Uterus (tissue), 4 donors: Measurements from ENCODE around the gene SETBP1. TPM values are rescaled to one million over a fixed set of nuclear protein-coding genes. Genes with fewer than 3 reads are reported as not detected.
"Not testable (repeated sequence)": the region's sequence is repeated elsewhere in the genome, so short reads cannot be mapped to it uniquely, and the experiment has no call there.

ENCODE experiments used
- DNase-seq, 2 donors: peaks; one replicate each; pipeline ENCODE4 v3.0.0-alpha.2; 2019 to 2020
- H3K27ac ChIP-seq, 2 donors: fragments of 200-600 bp; sonication (generic); 1 replicate in 1 of 2; 2 replicates in 1 of 2; pipeline ENCODE4 v1.5.1; 2016 to 2018
- H3K27me3 ChIP-seq, 2 donors: fragments of 200-600 bp; sonication (generic); one replicate each; pipeline ENCODE4 v1.5.1; 2018 to 2019; ENCODE audit warnings: control low read depth in 1 of 2
- H3K36me3 ChIP-seq, 2 donors: fragments of 200-600 bp; sonication (generic); one replicate each; pipeline ENCODE4 v1.5.1; 2019; ENCODE audit warnings: control low read depth in 1 of 2
- H3K4me1 ChIP-seq, 2 donors: fragments of 200-600 bp; sonication (generic); one replicate each; pipeline ENCODE4 v1.5.1; 2018 to 2019; ENCODE audit warnings: control low read depth in 1 of 2
- H3K4me3 ChIP-seq, 2 donors: fragments of 200-600 bp; sonication (generic); 1 replicate in 1 of 2; 2 replicates in 1 of 2; pipeline ENCODE4 v1.5.1; 2018 to 2019; ENCODE audit warnings: mild to moderate bottlenecking in 1 of 2
- H3K9me3 ChIP-seq, 2 donors: fragments of 200-600 bp; sonication (generic); one replicate each; pipeline ENCODE4 v1.5.1; 2019; ENCODE audit warnings: control low read depth in 1 of 2
- CTCF ChIP-seq, 4 experiments: fragments of 200-600 bp in 2 of 4; fragments of 450-650 bp in 2 of 4; sonication (generic) in 2 of 4; IDR thresholded peaks; one replicate each; pipeline ENCODE4 v1.5.1; 2016 to 2019; ENCODE audit warnings: antibody characterized with exemption in 4 of 4, mild to moderate bottlenecking in 2 of 4, moderate library complexity in 1 of 4
- POLR2A ChIP-seq, 2 donors: fragments of 450-650 bp; IDR thresholded peaks; one replicate each; pipeline ENCODE4 v1.6.1; 2016; ENCODE audit warnings: antibody characterized with exemption in 2 of 2, mild to moderate bottlenecking in 1 of 2, moderate library complexity in 1 of 2
- intact Hi-C: fragments of 100-400 bp; cut with DNase I; formaldehyde crosslinking; loops from one replicate; pipeline ENCODE4 v1.15.1; 2023; ENCODE audit warnings: low total_unique reads
- total RNA-seq, 4 donors: library from RNA; depleted of rRNA in 3 of 4; stranded (reverse); fragments of >200 nt in 3 of 4; gene quantifications; one replicate each; pipeline versions ENCODE4 v1.1.0 to v1.2.4, GENCODE V29; 2014 to 2023
- donor health status: DM: yes; HTN: yes; CAD: no.

Gene SETBP1
- total RNA-seq, 4 donors from 2014 or later = 16.8 to 74.0 (median 36.9) TPM

GRCh38 chr18:44715245-44715644 lies 34.6 kb downstream of the SETBP1 start:
- TF ChIP-seq CTCF (IDR thresholded peaks at IDR 0.05) (no peak), POLR2A (IDR thresholded peaks at IDR 0.05) (no peak)
- Histone ChIP-seq H3K9me3 (no peaks in the 10 kb centered on the region), H3K27ac (peak overlapping the region; percentile 79 to 86), H3K4me3 (no peak overlapping the region), H3K36me3 (no peaks in the 10 kb centered on the region), H3K4me1 (peaks cover 0 to 10% of the 10 kb centered on the region in 2 donors), H3K27me3 (no peaks in the 10 kb centered on the region)
- peak; percentile 71 to 79 for DNase-seq
- intact Hi-C loops = no loop called here

GRCh38 chr18:44715842-44716241 lies 35.2 kb downstream of the SETBP1 start:
- H3K4me1 ChIP-seq = peaks cover 0 to 10% of the 10 kb centered on the region in 2 donors
- H3K4me3 ChIP-seq = no peak overlapping the region
- H3K36me3 ChIP-seq = no peaks in the 10 kb centered on the region
- no peaks in the 10 kb centered on the region for H3K27me3 ChIP-seq
- intact Hi-C loops = no loop called here
- no peak for TF ChIP-seq POLR2A (IDR thresholded peaks at IDR 0.05)
- no peak for TF ChIP-seq CTCF (IDR thresholded peaks at IDR 0.05)
- H3K27ac ChIP-seq = peak overlapping the region; percentile 79 to 86
- H3K9me3 ChIP-seq = no peaks in the 10 kb centered on the region
- no peak for DNase-seq

DNA sequence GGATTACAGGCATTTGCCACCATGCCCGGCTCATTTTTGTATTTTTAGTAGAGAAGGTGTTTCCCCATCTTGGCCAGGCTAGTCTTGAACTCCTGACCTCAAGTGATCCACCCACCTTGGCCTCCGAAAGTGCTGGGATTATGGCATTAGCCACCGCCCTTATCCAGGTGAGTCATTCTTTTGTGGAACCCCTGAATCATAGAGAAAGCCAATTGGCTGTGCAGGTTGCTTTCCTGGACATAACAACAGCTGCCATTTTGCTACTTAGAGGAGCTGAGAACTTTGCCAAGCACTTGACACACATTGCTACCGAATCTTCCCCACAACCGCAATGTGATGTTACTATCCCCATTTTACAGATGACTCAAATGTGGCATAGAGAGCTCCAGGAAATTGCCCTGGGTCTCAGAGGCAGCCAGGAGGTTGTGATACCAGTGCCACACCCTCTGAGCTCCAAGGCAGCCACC lies 36.0 kb downstream of the SETBP1 start:
- no peaks in the 10 kb centered on the region for H3K27me3 ChIP-seq
- peak overlapping the region; percentile 79 to 86 for H3K27ac ChIP-seq
- DNase-seq = no peak
- H3K4me1 ChIP-seq = peaks cover 0 to 10% of the 10 kb centered on the region in 2 donors
- TF ChIP-seq POLR2A (IDR thresholded peaks at IDR 0.05) = no peak
- no peak for TF ChIP-seq CTCF (IDR thresholded peaks at IDR 0.05)
- no peaks in the 10 kb centered on the region for H3K36me3 ChIP-seq
- intact Hi-C loops = no loop called here
- H3K9me3 ChIP-seq = no peaks in the 10 kb centered on the region
- H3K4me3 ChIP-seq = no peak overlapping the region

DNA sequence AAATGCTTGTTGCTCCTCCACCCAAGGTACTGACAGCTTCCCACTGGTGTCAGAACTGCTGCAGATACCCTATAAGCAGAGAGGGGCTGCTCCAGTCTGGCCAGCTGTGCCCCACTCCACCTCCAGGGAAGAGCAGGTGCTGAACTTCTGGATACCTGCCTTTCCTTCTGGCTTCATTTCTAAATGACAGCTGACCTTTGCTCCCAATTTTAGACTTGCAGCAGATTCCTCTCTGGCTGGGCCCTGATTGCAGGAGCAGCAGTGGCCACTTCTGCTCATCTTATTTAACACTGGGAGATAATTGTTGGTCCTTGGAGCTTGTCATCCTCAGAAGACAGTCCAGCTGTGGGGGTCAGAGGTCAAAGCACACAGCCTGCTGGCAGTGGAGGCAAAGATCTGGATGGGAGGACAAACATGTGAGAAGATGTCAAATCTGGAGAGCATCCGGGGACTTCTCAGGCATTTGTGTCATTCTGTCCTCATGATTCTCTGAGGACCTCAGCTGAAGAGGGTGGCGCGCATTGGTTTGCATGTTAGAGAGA lies 38.9 kb downstream of the SETBP1 start:
- no peak overlapping the region for H3K4me3 ChIP-seq
- no peaks in the 10 kb centered on the region for H3K27me3 ChIP-seq
- H3K36me3 ChIP-seq = no peaks in the 10 kb centered on the region
- intact Hi-C loops = no loop called here
- TF ChIP-seq CTCF (IDR thresholded peaks at IDR 0.05) (no peak), POLR2A (IDR thresholded peaks at IDR 0.05) (no peak)
- H3K4me1 ChIP-seq = peaks cover 8 to 17% of the 10 kb centered on the region in 2 donors
- H3K27ac ChIP-seq = no peak overlapping the region
- no peaks in the 10 kb centered on the region for H3K9me3 ChIP-seq
- DNase-seq = no peak

GRCh38 chr18:44721748-44722147 lies 41.1 kb downstream of the SETBP1 start:
- H3K9me3 ChIP-seq, intact Hi-C loops, DNase-seq, H3K27ac ChIP-seq, H3K27me3 ChIP-seq, H3K4me3 ChIP-seq, H3K36me3 ChIP-seq: not testable (repeated sequence)
- H3K4me1 ChIP-seq = peaks cover 8 to 12% of the 10 kb centered on the region in 2 donors

- Histone ChIP-seq H3K27ac (peak overlapping the region; percentile 80 to 89), H3K9me3 (no peaks in the 10 kb centered on the region), H3K27me3 (no peaks in the 10 kb centered on the region), H3K4me3 (no peak overlapping the region), H3K4me1 (peaks cover 8 to 12% of the 10 kb centered on the region in 2 donors), H3K36me3 (no peaks in the 10 kb centered on the region)
- no peak for DNase-seq
- TF ChIP-seq CTCF (IDR thresholded peaks at IDR 0.05) = no peak
- TF ChIP-seq POLR2A (IDR thresholded peaks at IDR 0.05) = no peak
- intact Hi-C loops = no loop called here
Observed at GRCh38 chr18:44723411-44723810, 42.7 kb downstream of the SETBP1 start.
